Measurements from ENCODE around the gene SORCS2.

- no peak for TF ChIP-seq CTCF (optimal IDR thresholded peaks at IDR 0.05 in 1 of 3, IDR thresholded peaks at IDR 0.05 in 1 of 3, conservative IDR thresholded peaks at IDR 0.05 in 1 of 3; ENCODE audit: extremely low read depth in 1 of 3, insufficient read depth in 2 of 3, low read length in 3 of 3)
- no peak for TF ChIP-seq EZH2 (IDR thresholded peaks at IDR 0.05; ENCODE audit: low read length)
Observed at GRCh38 chr4:7694324-7694723, 502.0 kb downstream of the SORCS2 start.

Measured in keratinocyte (primary cell).